RKO (cell line): Measurements from ENCODE around the gene MPZL2.

Experiments
- DNase-seq: peaks from one replicate; pipeline ENCODE4 v3.0.0-alpha.2; 2016; ENCODE audit warnings: low spot score

MPZL2 gene

GRCh38 chr11:118283037-118283636 lies 19.0 kb upstream of the MPZL2 start:
- no peak for DNase-seq

GRCh38 chr11:118282606-118283005 lies 18.5 kb upstream of the MPZL2 start:
- DNase-seq = no peak

GRCh38 chr11:118281284-118281683 lies 17.2 kb upstream of the MPZL2 start:
- no peak for DNase-seq

- DNase-seq = peak; percentile 84
These were observed 13.2 kb upstream of the MPZL2 start for GRCh38 chr11:118277312-118277711.

GRCh38 chr11:118276422-118276821 lies 12.3 kb upstream of the MPZL2 start:
- no peak for DNase-seq

GRCh38 chr11:118275176-118275575 lies 11.1 kb upstream of the MPZL2 start:
- DNase-seq = no peak

GRCh38 chr11:118274186-118274585 lies 10.1 kb upstream of the MPZL2 start:
- no peak for DNase-seq

- no peak for DNase-seq
These were observed 7.9 kb upstream of the MPZL2 start for GRCh38 chr11:118272001-118272400.

GRCh38 chr11:118267486-118267885 lies 3.4 kb upstream of the MPZL2 start:
- DNase-seq = no peak

- no peak for DNase-seq
These were observed 1.9 kb upstream of the MPZL2 start for GRCh38 chr11:118265954-118266353.

GRCh38 chr11:118264569-118265465 lies 720 bp upstream of the MPZL2 start:
- no peak for DNase-seq

- no peak for DNase-seq
These were observed 985 bp downstream of the MPZL2 start for GRCh38 chr11:118263112-118263511.

GRCh38 chr11:118260353-118260752 lies 3.7 kb downstream of the MPZL2 start:
- DNase-seq = no peak

GRCh38 chr11:118259138-118259537 lies 5.0 kb downstream of the MPZL2 start:
- no peak for DNase-seq

- peak; percentile 46 for DNase-seq
These were observed 5.7 kb downstream of the MPZL2 start for GRCh38 chr11:118258410-118258809.

GRCh38 chr11:118252688-118253087 lies 11.4 kb downstream of the MPZL2 start:
- no peak for DNase-seq

- DNase-seq = peak; percentile 84
These were observed 12.0 kb downstream of the MPZL2 start, which contains the start of gene MPZL3 for GRCh38 chr11:118251858-118252652. MPZL3 (minus strand) TSS chr11:118252365; CDS start chr11:118252294, 71 bp downstream.

GRCh38 chr11:118247041-118247440 lies 17.1 kb downstream of the MPZL2 start:
- no peak for DNase-seq

- no peak for DNase-seq
These were observed 18.0 kb downstream of the MPZL2 start for GRCh38 chr11:118245936-118246562.

GRCh38 chr11:118243993-118244762 lies 19.9 kb downstream of the MPZL2 start:
- DNase-seq = no peak

GRCh38 chr11:118243161-118243560 lies 20.9 kb downstream of the MPZL2 start:
- DNase-seq = no peak
